ENCODE data around the gene SH3BGRL.

GRCh38 chrX:81338924-81339323 is 137.0 kb downstream of the SH3BGRL start:
- no peak for TF ChIP-seq CTCF (conservative IDR thresholded peaks at IDR 0.05; ENCODE audit: low read depth, low read length)
- no peak for TF ChIP-seq EZH2 (IDR thresholded peaks at IDR 0.05; ENCODE audit: borderline replicate concordance, low read depth, low read length, poor library complexity, severe bottlenecking)

Measured in A673 (cell line).